NCI-H446 treated with DMSO at 0.1 percent for 48 hours (cell line): Measurements from ENCODE around the gene ABHD8.
A peak's percentile ranks its signal among the peaks of the same experiment; 100 is the strongest.

Experiments used
- DNase-seq: peaks from one replicate; lab custom pipeline; 2025; lab: John Stamatoyannopoulos, UW

The ABHD8 gene

GRCh38 chr19:17266026-17266425 is 37.2 kb downstream of the ABHD8 start:
- DNase-seq: no peak

- no peak for DNase-seq
Observed at GRCh38 chr19:17264641-17264979, 38.6 kb downstream of the ABHD8 start, which contains the start of gene USHBP1. TSS of gene USHBP1 (minus strand) at chr19:17264745. CDS start at chr19:17264299, 446 bp downstream.

- no peak for DNase-seq
Observed at GRCh38 chr19:17263712-17264640, 39.2 kb downstream of the ABHD8 start.

GRCh38 chr19:17262557-17262956 is 40.7 kb downstream of the ABHD8 start:
- DNase-seq: no peak

GRCh38 chr19:17260842-17261325 is 42.3 kb downstream of the ABHD8 start:
- DNase-seq: peak; percentile 67

GRCh38 chr19:17259934-17260333 is 43.3 kb downstream of the ABHD8 start:
- no peak for DNase-seq

GRCh38 chr19:17259118-17259780 is 44.0 kb downstream of the ABHD8 start:
- no peak for DNase-seq

- no peak for DNase-seq
Observed at GRCh38 chr19:17256130-17256529, 47.1 kb downstream of the ABHD8 start.

- no peak for DNase-seq
Observed at GRCh38 chr19:17255150-17255621, 48.0 kb downstream of the ABHD8 start.

- no peak for DNase-seq
Observed at GRCh38 chr19:17254636-17255035, 48.6 kb downstream of the ABHD8 start.

GRCh38 chr19:17249887-17250548 is 53.2 kb downstream of the ABHD8 start:
- no peak for DNase-seq

GRCh38 chr19:17248011-17248776 is 55.0 kb downstream of the ABHD8 start:
- DNase-seq: no peak

GRCh38 chr19:17246681-17247425 is 56.4 kb downstream of the ABHD8 start:
- DNase-seq: no peak

- no peak for DNase-seq
Observed at GRCh38 chr19:17245535-17245984, 57.7 kb downstream of the ABHD8 start, which contains the start of gene NR2F6. TSS of gene NR2F6 (minus strand) at chr19:17245919. CDS start at chr19:17245220, 699 bp downstream.

GRCh38 chr19:17244618-17245534 is 58.3 kb downstream of the ABHD8 start:
- no peak for DNase-seq

GRCh38 chr19:17243830-17244617 is 59.2 kb downstream of the ABHD8 start:
- DNase-seq: no peak

GRCh38 chr19:17243211-17243829 is 59.9 kb downstream of the ABHD8 start:
- no peak for DNase-seq
